ENCODE data around the gene ERBB4. TPM values are rescaled to one million over a fixed set of nuclear protein-coding genes. Genes with fewer than 3 reads are reported as not detected.

Gene ERBB4
- total RNA-seq, 4 donors from 2014 or later, result 0.26 to 13.3 (median 2.4) TPM

DNA sequence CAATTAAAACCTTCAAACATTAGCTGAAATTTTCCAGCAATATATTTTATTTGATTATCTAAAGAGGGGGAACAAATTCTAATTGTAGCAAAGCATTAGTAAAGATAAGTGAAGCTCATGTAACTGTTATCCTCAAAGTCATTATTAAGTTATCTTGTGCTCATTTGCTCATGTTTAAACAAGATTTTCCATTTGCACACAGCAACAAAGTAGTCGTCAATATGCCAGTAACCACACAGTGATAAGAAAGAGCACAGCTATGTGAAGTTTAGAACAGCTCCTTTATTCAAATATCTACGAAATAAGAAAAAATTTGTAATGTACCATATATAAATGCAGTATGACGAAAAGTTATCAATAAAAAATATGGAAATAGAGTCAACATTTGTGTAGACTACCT, 159.5 kb downstream of the ERBB4 start:
- no peak overlapping the region for H3K27ac ChIP-seq

DNA sequence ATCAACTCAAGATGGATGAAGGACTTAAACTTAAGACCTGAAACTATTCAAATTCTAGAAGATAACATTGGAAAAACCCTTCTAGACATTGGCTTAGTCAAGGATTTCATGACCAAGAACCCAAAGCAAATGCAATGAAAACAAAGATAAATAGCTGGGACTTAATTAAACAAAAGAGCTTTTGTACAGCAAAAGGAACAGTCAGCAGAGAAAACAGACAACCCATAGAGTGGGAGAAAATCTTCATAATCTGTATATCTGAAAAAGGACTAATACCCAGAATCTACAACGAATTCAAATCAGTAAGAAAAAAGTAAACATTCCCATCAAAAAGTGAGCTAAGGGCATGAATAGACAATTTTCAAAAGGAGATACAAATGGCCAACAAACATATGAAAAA, 171.2 kb downstream of the ERBB4 start:
- intact Hi-C loops (cut with DNase I; ENCODE audit: low total_unique reads), result no loop called here
- no peak overlapping the region for H3K27ac ChIP-seq
- no peaks in the 10 kb centered on the region for H3K4me1 ChIP-seq

More for the DNA sequence above, 159.5 kb downstream of the ERBB4 start:
- Histone ChIP-seq H3K4me3 (no peak overlapping the region), H3K9me3 (no peaks in the 10 kb centered on the region), H3K4me1 (no peaks in the 10 kb centered on the region), H3K27me3 (no peaks in the 10 kb centered on the region), H3K36me3 (no peaks in the 10 kb centered on the region)
- intact Hi-C loops (cut with DNase I; ENCODE audit: low total_unique reads), result no loop called here
- no peak for TF ChIP-seq POLR2A (IDR thresholded peaks at IDR 0.05)
- TF ChIP-seq, protein P1, sequence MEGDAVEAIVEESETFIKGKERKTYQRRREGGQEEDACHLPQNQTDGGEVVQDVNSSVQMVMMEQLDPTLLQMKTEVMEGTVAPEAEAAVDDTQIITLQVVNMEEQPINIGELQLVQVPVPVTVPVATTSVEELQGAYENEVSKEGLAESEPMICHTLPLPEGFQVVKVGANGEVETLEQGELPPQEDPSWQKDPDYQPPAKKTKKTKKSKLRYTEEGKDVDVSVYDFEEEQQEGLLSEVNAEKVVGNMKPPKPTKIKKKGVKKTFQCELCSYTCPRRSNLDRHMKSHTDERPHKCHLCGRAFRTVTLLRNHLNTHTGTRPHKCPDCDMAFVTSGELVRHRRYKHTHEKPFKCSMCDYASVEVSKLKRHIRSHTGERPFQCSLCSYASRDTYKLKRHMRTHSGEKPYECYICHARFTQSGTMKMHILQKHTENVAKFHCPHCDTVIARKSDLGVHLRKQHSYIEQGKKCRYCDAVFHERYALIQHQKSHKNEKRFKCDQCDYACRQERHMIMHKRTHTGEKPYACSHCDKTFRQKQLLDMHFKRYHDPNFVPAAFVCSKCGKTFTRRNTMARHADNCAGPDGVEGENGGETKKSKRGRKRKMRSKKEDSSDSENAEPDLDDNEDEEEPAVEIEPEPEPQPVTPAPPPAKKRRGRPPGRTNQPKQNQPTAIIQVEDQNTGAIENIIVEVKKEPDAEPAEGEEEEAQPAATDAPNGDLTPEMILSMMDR (IDR thresholded peaks at IDR 0.05), result no peak
- DNase-seq, result no peak

GRCh38 chr2:212364112-212364985, 174.3 kb downstream of the ERBB4 start:
- intact Hi-C loops (cut with DNase I; ENCODE audit: low total_unique reads), result no loop called here
- TF ChIP-seq, protein P1 (IDR thresholded peaks at IDR 0.05), result no peak
- TF ChIP-seq POLR2A (IDR thresholded peaks at IDR 0.05), result no peak
- H3K9me3 ChIP-seq, result no peaks in the 10 kb centered on the region
- no peaks in the 10 kb centered on the region for H3K36me3 ChIP-seq
- H3K27ac ChIP-seq, result no peak overlapping the region
- no peaks in the 10 kb centered on the region for H3K27me3 ChIP-seq
- DNase-seq, result no peak
- no peak overlapping the region for H3K4me3 ChIP-seq
- H3K4me1 ChIP-seq, result no peaks in the 10 kb centered on the region

More for the DNA sequence above, 171.2 kb downstream of the ERBB4 start:
- TF ChIP-seq, protein P1 (IDR thresholded peaks at IDR 0.05), result no peak
- TF ChIP-seq POLR2A (IDR thresholded peaks at IDR 0.05), result no peak
- Histone ChIP-seq H3K27me3 (no peaks in the 10 kb centered on the region), H3K9me3 (no peaks in the 10 kb centered on the region), H3K4me3 (no peak overlapping the region), H3K36me3 (no peaks in the 10 kb centered on the region)
- DNase-seq, result no peak

- TF ChIP-seq POLR2A (IDR thresholded peaks at IDR 0.05), result no peak
- TF ChIP-seq, protein P1 (IDR thresholded peaks at IDR 0.05), result no peak
- no peaks in the 10 kb centered on the region for H3K36me3 ChIP-seq
- H3K4me1 ChIP-seq, result no peaks in the 10 kb centered on the region
- H3K27ac ChIP-seq, result no peak overlapping the region
- intact Hi-C loops (cut with DNase I; ENCODE audit: low total_unique reads), result no loop called here
- no peak for DNase-seq
- H3K27me3 ChIP-seq, result no peaks in the 10 kb centered on the region
- H3K9me3 ChIP-seq, result no peaks in the 10 kb centered on the region
- no peak overlapping the region for H3K4me3 ChIP-seq
Measured at GRCh38 chr2:212361174-212361756, 177.3 kb downstream of the ERBB4 start.

- intact Hi-C loops (cut with DNase I; ENCODE audit: low total_unique reads), result no loop called here
- H3K9me3 ChIP-seq, result no peaks in the 10 kb centered on the region
- no peaks in the 10 kb centered on the region for H3K4me1 ChIP-seq
- H3K27me3 ChIP-seq, result no peaks in the 10 kb centered on the region
- H3K4me3 ChIP-seq, result no peak overlapping the region
- no peak for DNase-seq
- H3K36me3 ChIP-seq, result no peaks in the 10 kb centered on the region
- no peak for TF ChIP-seq POLR2A (IDR thresholded peaks at IDR 0.05)
- TF ChIP-seq, protein P1 (IDR thresholded peaks at IDR 0.05), result no peak
- no peak overlapping the region for H3K27ac ChIP-seq
Measured at GRCh38 chr2:212360068-212360460, 178.5 kb downstream of the ERBB4 start.

Measured in uterus (tissue), 4 donors.